ENCODE data around the gene CCL26. TPM values are rescaled to one million over a fixed set of nuclear protein-coding genes. Genes with fewer than 3 reads are reported as not detected.

CCL26 gene
- total RNA-seq, result not detected

DNA sequence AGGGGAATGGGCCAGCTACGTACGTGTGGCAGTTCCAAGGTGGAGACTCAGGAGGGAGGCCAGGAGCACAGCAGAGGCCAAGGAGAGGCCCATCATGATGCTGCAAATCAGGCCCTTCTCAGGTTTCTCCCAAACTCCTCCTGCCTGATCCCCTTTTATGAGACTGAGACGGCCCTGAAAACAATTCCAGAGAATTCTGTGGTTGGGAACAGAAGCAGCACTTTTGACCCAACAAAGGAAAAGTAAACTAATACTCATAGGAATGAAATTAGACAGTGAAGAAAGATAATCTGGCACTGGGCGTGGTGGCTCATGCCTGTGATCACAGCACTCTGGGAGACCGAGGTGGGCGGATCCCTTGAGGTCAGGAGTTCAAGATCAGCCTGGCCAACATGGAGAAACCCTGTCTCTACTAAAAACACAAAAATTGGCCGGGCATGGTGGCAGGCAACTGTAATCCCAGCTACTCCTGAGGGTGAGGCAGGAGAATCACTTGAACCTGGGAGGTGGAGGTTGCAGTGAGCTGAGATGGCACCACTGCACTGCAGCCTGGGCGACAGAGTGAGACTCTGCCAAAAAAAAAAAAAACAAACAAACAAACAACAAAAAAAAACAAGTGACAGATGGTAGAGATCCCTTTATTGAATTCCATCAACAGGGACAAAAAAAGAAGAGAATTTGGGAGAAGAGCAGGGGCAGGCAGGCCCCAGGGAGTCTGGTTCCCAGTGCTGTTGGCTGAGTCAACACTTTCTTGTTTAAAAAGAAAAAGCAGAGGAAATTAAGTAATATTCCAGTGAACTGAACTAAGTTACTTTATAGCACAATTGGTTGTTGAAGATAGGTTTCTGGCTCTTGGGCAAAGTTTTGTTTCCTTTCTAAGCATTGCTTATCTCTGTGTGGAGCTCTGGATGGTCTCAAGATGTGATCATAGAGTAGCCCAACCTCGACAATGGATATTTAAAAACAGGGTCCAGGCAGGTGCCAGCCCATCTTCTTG lies at the start of gene CCL26:
CCL26 (minus strand) TSS at position 131 of the 997 bp plus-strand sequence; CDS start at position 96, 35 bp downstream.
- Histone ChIP-seq H3K27ac (peak within 1 kb of the TSS; percentile 23 to 40), H3K27me3 (no peaks in the 10 kb centered on the region), H3K36me3 (no peaks in the 10 kb centered on the region), H3K4me1 (no peaks in the 10 kb centered on the region), H3K9me3 (no peaks in the 10 kb centered on the region), H3K4me3 (no peak within 1 kb of the TSS)
- TF ChIP-seq CTCF (IDR thresholded peaks at IDR 0.05) (no peak), POLR2A (IDR thresholded peaks at IDR 0.05) (no peak)
- peak; percentile 18 to 23 for DNase-seq
- intact Hi-C loops (cut with DNase I; ENCODE audit: low total_unique reads), result no loop called here

- DNase-seq, result no peak
- no peak overlapping the region for H3K4me3 ChIP-seq
- no peaks in the 10 kb centered on the region for H3K9me3 ChIP-seq
- TF ChIP-seq CTCF (IDR thresholded peaks at IDR 0.05), result no peak
- no peak for TF ChIP-seq POLR2A (IDR thresholded peaks at IDR 0.05)
- H3K27me3 ChIP-seq, result no peaks in the 10 kb centered on the region
- intact Hi-C loops (cut with DNase I; ENCODE audit: low total_unique reads), result no loop called here
- H3K36me3 ChIP-seq, result no peaks in the 10 kb centered on the region
- no peak overlapping the region for H3K27ac ChIP-seq
- H3K4me1 ChIP-seq, result no peaks in the 10 kb centered on the region
Observed at GRCh38 chr7:75820688-75821087, 48.7 kb upstream of the CCL26 start.

DNA sequence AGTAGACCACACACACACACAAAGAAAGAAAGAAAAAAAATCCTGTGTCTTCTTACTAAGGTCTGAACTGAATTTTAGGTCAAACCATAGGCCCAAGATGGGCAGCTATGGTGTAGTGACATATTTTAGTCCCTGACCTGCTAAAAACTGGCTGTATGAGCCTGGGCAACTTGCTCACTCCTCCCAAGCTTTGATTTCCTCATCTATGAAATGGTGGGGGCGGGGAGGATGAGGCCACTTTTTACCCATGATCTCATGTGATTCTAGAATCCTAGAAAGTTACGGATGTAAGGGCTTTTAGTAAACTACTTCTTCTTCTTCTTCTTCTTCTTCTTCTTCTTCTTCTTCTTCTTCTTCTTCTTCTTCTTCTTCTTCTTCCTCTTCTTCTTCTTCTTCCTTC lies 47.7 kb upstream of the CCL26 start:
- Histone ChIP-seq H3K4me1 (no peaks in the 10 kb centered on the region), H3K36me3 (no peaks in the 10 kb centered on the region), H3K4me3 (no peak overlapping the region), H3K27ac (no peak overlapping the region), H3K9me3 (no peaks in the 10 kb centered on the region), H3K27me3 (no peaks in the 10 kb centered on the region)
- TF ChIP-seq CTCF (IDR thresholded peaks at IDR 0.05) (no peak), POLR2A (IDR thresholded peaks at IDR 0.05) (no peak)
- DNase-seq, result no peak
- intact Hi-C loops (cut with DNase I; ENCODE audit: low total_unique reads), result no loop called here

DNA sequence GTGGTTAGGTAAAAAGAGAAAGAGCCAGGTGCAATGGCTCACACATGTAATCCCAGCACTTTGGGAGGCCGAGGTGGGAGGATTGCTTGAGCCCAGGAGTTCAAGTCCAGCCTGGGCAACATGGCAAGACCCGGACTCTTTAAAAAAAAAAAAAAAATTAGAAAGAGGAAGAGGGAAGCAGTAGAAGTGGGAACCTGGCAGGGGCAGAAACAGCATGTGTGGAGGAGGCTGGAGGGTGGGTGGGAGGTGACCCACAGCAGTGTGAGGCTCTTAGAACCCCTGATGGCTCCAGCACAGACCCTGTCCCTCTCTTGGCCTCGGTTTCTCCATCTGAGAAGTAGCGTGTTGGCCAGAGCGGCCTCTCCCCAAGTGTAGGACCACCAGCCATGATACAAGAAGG lies 46.5 kb upstream of the CCL26 start:
- Histone ChIP-seq H3K4me1 (no peaks in the 10 kb centered on the region), H3K27me3 (no peaks in the 10 kb centered on the region), H3K36me3 (no peaks in the 10 kb centered on the region), H3K4me3 (no peak overlapping the region), H3K27ac (no peak overlapping the region), H3K9me3 (no peaks in the 10 kb centered on the region)
- intact Hi-C loops (cut with DNase I; ENCODE audit: low total_unique reads), result no loop called here
- TF ChIP-seq POLR2A (IDR thresholded peaks at IDR 0.05) (no peak), CTCF (IDR thresholded peaks at IDR 0.05) (no peak)
- DNase-seq, result no peak

DNA sequence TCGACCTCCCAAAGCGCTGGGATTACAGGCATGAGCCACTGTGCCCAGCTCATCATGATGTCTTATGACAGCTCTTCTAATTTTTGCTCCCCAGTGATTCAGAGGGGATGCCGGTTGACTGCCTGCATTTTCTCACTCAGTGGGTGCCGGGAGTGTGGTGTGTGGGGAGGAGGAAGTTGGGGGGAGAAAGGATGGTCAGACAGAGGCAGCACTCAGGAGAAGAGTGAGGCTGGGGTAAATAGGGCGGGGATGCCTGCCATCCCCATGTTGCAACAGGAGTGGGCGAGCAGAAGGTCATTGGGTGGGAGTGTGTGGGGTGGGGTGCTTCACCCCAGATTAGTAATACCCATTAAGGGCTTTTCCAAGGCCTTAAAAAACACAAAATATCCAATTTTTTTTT lies 45.1 kb upstream of the CCL26 start:
- Histone ChIP-seq H3K27ac (no peak overlapping the region), H3K27me3 (no peaks in the 10 kb centered on the region), H3K9me3 (no peaks in the 10 kb centered on the region), H3K4me3 (no peak overlapping the region), H3K36me3 (no peaks in the 10 kb centered on the region), H3K4me1 (no peaks in the 10 kb centered on the region)
- intact Hi-C loops (cut with DNase I; ENCODE audit: low total_unique reads), result no loop called here
- DNase-seq, result no peak
- TF ChIP-seq POLR2A (IDR thresholded peaks at IDR 0.05) (no peak), CTCF (IDR thresholded peaks at IDR 0.05) (no peak)

Data from uterus (tissue), 4 donors.